K562 (cell line): ENCODE measurements around the gene TCF7. TPM values are rescaled to one million over a fixed set of nuclear protein-coding genes. Genes with fewer than 3 reads are reported as not detected.

Source experiments
- EWSR1 ChIP-seq: fragments of 450-650 bp; IDR thresholded peaks from 2 replicates; pipeline ENCODE4 v1.6.1; 2018; ENCODE audit warnings: borderline replicate concordance, mild to moderate bottlenecking, low read depth, moderate library complexity; ENCODE audit not compliant: partially characterized antibody
- FOXK2 ChIP-seq, 2 experiments: fragments of 450-650 bp; IDR thresholded peaks in 1 of 2; conservative IDR thresholded peaks in 1 of 2; 2 replicates each; pipeline ENCODE4 v1.6.1; 2016; ENCODE audit warnings: low read depth in 2 of 2, mild to moderate bottlenecking in 1 of 2
- HSF4 ChIP-seq: fragments of 250-450 bp; sonication (Bioruptor Pico); IDR thresholded peaks from 2 replicates; pipeline ENCODE4 v2.1.2; 2022; ENCODE audit warnings: mild to moderate bottlenecking, moderate library complexity, borderline replicate concordance
- JUND ChIP-seq, 2 experiments: IDR thresholded peaks; 2 replicates in 1 of 2; 3 replicates in 1 of 2; pipeline ENCODE4 v1.6.1; 2011; ENCODE audit warnings: borderline replicate concordance in 2 of 2, low read depth in 2 of 2, low read length in 2 of 2, improper control_type of control experiment in 1 of 2, missing biosample characterization in 1 of 2, missing genetic modification characterization in 1 of 2, missing genetic modification reagents in 1 of 2
- MIER1 ChIP-seq: fragments of 450-650 bp; IDR thresholded peaks from 2 replicates; pipeline ENCODE4 v1.6.1; 2016; ENCODE audit warnings: antibody characterized with exemption, mild to moderate bottlenecking, low read depth
- ZEB2 ChIP-seq: fragments of 450-650 bp; IDR thresholded peaks from 2 replicates; pipeline ENCODE4 v1.6.1; 2016
- ZFX ChIP-seq: sonication (generic); formaldehyde crosslinking; IDR thresholded peaks from 2 replicates; pipeline ENCODE4 v1.8.0; 2022; ENCODE audit warnings: mild to moderate bottlenecking, missing genetic modification reagents, moderate library complexity
- ZNF224 ChIP-seq: sonication (generic); formaldehyde crosslinking; IDR thresholded peaks from 2 replicates; pipeline ENCODE4 v1.8.0; 2022; ENCODE audit warnings: mild to moderate bottlenecking, missing genetic modification reagents
- ZNF24 ChIP-seq: fragments of 450-650 bp; IDR thresholded peaks from 2 replicates; pipeline ENCODE4 v1.6.1; 2016
- polyA plus RNA-seq, 8 experiments: library from polyadenylated mRNA; depleted of rRNA in 4 of 8; stranded (reverse) in 5 of 8; unstranded in 3 of 8; fragments of >200 nt; fragmentation: Nextera tagmentation in 2 of 8; fragmentation: Illumina TruSeq in 1 of 8; extraction: Ambion mirVana in 2 of 8; extraction: Trizol in 1 of 8; gene quantifications; 2 replicates each; pipeline versions ENCODE4 v1.2.1 to v1.2.3, GENCODE V29; 2011 to 2014; ENCODE audit warnings: inconsistent platforms in 1 of 8, missing spikeins in 1 of 8
- total RNA-seq, 7 experiments: library from RNA; depleted of rRNA in 6 of 7; stranded (reverse); fragments of >200 nt in 6 of 7; fragmentation: Illumina TruSeq in 2 of 7; extraction: Trizol in 2 of 7; gene quantifications; 2 replicates each; pipeline versions ENCODE4 v1.2.1 to v1.2.3, GENCODE V29; 2011 to 2021; ENCODE audit warnings: low replicate concordance in 1 of 7
- TF ChIP-seq, protein P1 (sequence below): fragments of 450-650 bp; formaldehyde crosslinking; IDR thresholded peaks from 2 replicates; pipeline ENCODE4 v1.4.0; 2022; ENCODE audit warnings: mild to moderate bottlenecking, moderate library complexity
- TF ChIP-seq, protein P2 (sequence below): fragments of 450-650 bp; IDR thresholded peaks from 2 replicates; pipeline ENCODE4 v1.6.1; 2018; ENCODE audit not compliant: partially characterized antibody
- TF ChIP-seq, protein P3 (sequence below): sonication (generic); formaldehyde crosslinking; IDR thresholded peaks from 2 replicates; pipeline ENCODE4 v1.8.0; 2023; ENCODE audit warnings: mild to moderate bottlenecking, missing genetic modification reagents
- TF ChIP-seq, protein P4 (sequence below), 2 experiments: fragments of 150-350 bp in 1 of 2; IDR thresholded peaks; 2 replicates each; pipeline ENCODE4 v1.6.1; 2012 to 2016; ENCODE audit warnings: low read depth in 2 of 2, low read length in 2 of 2, mild to moderate bottlenecking in 1 of 2, moderate library complexity in 1 of 2
- TF ChIP-seq, protein P5 (sequence below): fragments of 450-650 bp; IDR thresholded peaks from 2 replicates; pipeline ENCODE4 v1.6.1; 2016; ENCODE audit warnings: missing biosample characterization, missing genetic modification characterization

Gene TCF7
- total and polyA plus RNA-seq, 9 of the 15 experiments (the other 6 are each of a cell fraction or from before 2014, with no cell fraction given), result 1.6 to 14.9 (median 4.2) TPM

DNA sequence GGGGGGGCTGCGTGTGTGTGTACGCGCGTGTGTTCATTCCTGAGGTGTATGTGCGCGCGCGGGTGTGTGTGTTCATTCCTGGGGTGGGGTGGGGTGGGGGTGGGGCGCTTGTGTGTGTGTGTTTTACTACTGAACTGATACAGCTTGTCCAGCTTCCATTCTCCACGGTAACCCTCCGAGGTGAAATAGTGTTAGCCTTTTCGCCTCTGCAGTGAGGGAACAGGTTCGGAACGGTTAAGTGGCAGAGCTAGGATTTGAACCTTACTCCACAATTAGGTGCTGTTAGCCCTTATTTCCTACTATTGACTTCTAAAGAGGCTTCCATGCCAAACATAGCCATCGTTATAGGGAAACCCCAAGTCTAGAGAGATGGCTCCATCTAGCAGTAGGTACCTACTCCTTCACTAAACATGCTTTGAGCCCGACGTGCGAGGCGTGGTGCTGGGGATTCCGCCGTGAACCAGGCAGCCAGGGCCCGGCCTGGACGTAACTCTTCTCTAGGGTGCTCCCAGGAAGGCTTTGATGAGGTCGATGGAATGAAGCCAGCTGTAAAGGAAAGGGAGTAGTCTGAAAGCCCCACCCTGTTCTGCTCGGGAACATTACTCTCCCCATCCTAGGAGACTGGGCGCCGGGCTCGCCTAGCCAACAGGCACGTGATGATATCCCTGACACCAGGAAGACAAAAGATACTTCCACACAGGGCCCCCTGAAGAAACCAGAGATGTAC lies 63.1 kb downstream of the TCF7 start (continued):
- TF ChIP-seq, protein P1, sequence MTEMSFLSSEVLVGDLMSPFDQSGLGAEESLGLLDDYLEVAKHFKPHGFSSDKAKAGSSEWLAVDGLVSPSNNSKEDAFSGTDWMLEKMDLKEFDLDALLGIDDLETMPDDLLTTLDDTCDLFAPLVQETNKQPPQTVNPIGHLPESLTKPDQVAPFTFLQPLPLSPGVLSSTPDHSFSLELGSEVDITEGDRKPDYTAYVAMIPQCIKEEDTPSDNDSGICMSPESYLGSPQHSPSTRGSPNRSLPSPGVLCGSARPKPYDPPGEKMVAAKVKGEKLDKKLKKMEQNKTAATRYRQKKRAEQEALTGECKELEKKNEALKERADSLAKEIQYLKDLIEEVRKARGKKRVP (CRISPR knock-in tag), result no peak
- TF ChIP-seq JUND (IDR thresholded peaks at IDR 0.05; ENCODE audit: borderline replicate concordance, low read depth, low read length), result 0 out of 2 replicates have a peak, but pooled peaks have one; percentile 17
- no peak for TF ChIP-seq JUND (tag; IDR thresholded peaks at IDR 0.05; ENCODE audit: borderline replicate concordance, low read depth, low read length)
- TF ChIP-seq, protein P2, sequence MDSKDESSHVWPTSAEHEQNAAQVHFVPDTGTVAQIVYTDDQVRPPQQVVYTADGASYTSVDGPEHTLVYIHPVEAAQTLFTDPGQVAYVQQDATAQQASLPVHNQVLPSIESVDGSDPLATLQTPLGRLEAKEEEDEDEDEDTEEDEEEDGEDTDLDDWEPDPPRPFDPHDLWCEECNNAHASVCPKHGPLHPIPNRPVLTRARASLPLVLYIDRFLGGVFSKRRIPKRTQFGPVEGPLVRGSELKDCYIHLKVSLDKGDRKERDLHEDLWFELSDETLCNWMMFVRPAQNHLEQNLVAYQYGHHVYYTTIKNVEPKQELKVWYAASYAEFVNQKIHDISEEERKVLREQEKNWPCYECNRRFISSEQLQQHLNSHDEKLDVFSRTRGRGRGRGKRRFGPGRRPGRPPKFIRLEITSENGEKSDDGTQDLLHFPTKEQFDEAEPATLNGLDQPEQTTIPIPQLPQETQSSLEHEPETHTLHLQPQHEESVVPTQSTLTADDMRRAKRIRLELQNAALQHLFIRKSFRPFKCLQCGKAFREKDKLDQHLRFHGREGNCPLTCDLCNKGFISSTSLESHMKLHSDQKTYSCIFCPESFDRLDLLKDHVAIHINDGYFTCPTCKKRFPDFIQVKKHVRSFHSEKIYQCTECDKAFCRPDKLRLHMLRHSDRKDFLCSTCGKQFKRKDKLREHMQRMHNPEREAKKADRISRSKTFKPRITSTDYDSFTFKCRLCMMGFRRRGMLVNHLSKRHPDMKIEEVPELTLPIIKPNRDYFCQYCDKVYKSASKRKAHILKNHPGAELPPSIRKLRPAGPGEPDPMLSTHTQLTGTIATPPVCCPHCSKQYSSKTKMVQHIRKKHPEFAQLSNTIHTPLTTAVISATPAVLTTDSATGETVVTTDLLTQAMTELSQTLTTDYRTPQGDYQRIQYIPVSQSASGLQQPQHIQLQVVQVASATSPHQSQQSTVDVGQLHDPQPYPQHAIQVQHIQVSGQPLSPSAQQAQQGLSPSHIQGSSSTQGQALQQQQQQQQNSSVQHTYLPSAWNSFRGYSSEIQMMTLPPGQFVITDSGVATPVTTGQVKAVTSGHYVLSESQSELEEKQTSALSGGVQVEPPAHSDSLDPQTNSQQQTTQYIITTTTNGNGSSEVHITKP, result no peak
- TF ChIP-seq ZNF24, result no peak
- no peak for TF ChIP-seq ZNF224 (CRISPR knock-in tag)
- TF ChIP-seq, protein P3, sequence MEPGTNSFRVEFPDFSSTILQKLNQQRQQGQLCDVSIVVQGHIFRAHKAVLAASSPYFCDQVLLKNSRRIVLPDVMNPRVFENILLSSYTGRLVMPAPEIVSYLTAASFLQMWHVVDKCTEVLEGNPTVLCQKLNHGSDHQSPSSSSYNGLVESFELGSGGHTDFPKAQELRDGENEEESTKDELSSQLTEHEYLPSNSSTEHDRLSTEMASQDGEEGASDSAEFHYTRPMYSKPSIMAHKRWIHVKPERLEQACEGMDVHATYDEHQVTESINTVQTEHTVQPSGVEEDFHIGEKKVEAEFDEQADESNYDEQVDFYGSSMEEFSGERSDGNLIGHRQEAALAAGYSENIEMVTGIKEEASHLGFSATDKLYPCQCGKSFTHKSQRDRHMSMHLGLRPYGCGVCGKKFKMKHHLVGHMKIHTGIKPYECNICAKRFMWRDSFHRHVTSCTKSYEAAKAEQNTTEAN (CRISPR knock-in tag), result peak; percentile 81; the same call in 1 of the 2 replicates
- TF ChIP-seq, protein P4, sequence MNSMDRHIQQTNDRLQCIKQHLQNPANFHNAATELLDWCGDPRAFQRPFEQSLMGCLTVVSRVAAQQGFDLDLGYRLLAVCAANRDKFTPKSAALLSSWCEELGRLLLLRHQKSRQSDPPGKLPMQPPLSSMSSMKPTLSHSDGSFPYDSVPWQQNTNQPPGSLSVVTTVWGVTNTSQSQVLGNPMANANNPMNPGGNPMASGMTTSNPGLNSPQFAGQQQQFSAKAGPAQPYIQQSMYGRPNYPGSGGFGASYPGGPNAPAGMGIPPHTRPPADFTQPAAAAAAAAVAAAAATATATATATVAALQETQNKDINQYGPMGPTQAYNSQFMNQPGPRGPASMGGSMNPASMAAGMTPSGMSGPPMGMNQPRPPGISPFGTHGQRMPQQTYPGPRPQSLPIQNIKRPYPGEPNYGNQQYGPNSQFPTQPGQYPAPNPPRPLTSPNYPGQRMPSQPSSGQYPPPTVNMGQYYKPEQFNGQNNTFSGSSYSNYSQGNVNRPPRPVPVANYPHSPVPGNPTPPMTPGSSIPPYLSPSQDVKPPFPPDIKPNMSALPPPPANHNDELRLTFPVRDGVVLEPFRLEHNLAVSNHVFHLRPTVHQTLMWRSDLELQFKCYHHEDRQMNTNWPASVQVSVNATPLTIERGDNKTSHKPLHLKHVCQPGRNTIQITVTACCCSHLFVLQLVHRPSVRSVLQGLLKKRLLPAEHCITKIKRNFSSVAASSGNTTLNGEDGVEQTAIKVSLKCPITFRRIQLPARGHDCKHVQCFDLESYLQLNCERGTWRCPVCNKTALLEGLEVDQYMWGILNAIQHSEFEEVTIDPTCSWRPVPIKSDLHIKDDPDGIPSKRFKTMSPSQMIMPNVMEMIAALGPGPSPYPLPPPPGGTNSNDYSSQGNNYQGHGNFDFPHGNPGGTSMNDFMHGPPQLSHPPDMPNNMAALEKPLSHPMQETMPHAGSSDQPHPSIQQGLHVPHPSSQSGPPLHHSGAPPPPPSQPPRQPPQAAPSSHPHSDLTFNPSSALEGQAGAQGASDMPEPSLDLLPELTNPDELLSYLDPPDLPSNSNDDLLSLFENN (IDR thresholded peaks at IDR 0.05; ENCODE audit: low read depth in 2 of 2, low read length in 2 of 2), result no peak
- no peak for TF ChIP-seq ZEB2
- TF ChIP-seq, protein P5, sequence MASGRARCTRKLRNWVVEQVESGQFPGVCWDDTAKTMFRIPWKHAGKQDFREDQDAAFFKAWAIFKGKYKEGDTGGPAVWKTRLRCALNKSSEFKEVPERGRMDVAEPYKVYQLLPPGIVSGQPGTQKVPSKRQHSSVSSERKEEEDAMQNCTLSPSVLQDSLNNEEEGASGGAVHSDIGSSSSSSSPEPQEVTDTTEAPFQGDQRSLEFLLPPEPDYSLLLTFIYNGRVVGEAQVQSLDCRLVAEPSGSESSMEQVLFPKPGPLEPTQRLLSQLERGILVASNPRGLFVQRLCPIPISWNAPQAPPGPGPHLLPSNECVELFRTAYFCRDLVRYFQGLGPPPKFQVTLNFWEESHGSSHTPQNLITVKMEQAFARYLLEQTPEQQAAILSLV (tag), result no peak
- no peak for TF ChIP-seq EWSR1
- TF ChIP-seq FOXK2 (conservative IDR thresholded peaks at IDR 0.05 in 1 of 2, IDR thresholded peaks at IDR 0.05 in 1 of 2; ENCODE audit: low read depth in 2 of 2), result 0 out of 4 replicates have a peak, but pooled peaks of 1 of the 2 experiments have one; percentile 16
- TF ChIP-seq MIER1, result no peak
- TF ChIP-seq ZFX (CRISPR knock-in tag), result no peak
- no peak for TF ChIP-seq HSF4 (CRISPR knock-in tag)
